Endothelial cell of umbilical vein (primary cell): Measurements from ENCODE around the gene SESN3.

Source experiments
- EZH2 ChIP-seq: IDR thresholded peaks from 2 replicates; pipeline ENCODE4 v1.6.1; 2012; ENCODE audit warnings: borderline replicate concordance, low read depth, mild to moderate bottlenecking, moderate library complexity, low read length, inconsistent platforms; ENCODE audit not compliant: severe bottlenecking
- TF ChIP-seq, protein P1 (sequence below), 2 donors: IDR thresholded peaks; 1 replicate in 1 of 2; 2 replicates in 1 of 2; pipeline ENCODE4 v1.5.1; 2011; ENCODE audit warnings: low read length in 2 of 2, mild to moderate bottlenecking in 2 of 2, moderate library complexity in 2 of 2, control low read depth in 1 of 2, inconsistent platforms in 1 of 2, low read depth in 1 of 2; ENCODE audit not compliant: insufficient read depth in 1 of 2; ENCODE audit errors: extremely low read depth in 1 of 2

GRCh38 chr11:95187723-95188122 lies 43.3 kb downstream of the SESN3 start:
- TF ChIP-seq, protein P1, sequence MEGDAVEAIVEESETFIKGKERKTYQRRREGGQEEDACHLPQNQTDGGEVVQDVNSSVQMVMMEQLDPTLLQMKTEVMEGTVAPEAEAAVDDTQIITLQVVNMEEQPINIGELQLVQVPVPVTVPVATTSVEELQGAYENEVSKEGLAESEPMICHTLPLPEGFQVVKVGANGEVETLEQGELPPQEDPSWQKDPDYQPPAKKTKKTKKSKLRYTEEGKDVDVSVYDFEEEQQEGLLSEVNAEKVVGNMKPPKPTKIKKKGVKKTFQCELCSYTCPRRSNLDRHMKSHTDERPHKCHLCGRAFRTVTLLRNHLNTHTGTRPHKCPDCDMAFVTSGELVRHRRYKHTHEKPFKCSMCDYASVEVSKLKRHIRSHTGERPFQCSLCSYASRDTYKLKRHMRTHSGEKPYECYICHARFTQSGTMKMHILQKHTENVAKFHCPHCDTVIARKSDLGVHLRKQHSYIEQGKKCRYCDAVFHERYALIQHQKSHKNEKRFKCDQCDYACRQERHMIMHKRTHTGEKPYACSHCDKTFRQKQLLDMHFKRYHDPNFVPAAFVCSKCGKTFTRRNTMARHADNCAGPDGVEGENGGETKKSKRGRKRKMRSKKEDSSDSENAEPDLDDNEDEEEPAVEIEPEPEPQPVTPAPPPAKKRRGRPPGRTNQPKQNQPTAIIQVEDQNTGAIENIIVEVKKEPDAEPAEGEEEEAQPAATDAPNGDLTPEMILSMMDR (IDR thresholded peaks at IDR 0.05; ENCODE audit: extremely low read depth in 1 of 2, insufficient read depth in 1 of 2, low read depth in 1 of 2, low read length in 2 of 2) = no peak
- TF ChIP-seq EZH2 = no peak
